NCI-H748 treated with DMSO at 0.1 percent for 48 hours (cell line): ENCODE measurements around the gene ELMO3.

Experiments
- DNase-seq: peaks from one replicate; lab custom pipeline; 2025; lab: John Stamatoyannopoulos, UW

Gene ELMO3, protein sequence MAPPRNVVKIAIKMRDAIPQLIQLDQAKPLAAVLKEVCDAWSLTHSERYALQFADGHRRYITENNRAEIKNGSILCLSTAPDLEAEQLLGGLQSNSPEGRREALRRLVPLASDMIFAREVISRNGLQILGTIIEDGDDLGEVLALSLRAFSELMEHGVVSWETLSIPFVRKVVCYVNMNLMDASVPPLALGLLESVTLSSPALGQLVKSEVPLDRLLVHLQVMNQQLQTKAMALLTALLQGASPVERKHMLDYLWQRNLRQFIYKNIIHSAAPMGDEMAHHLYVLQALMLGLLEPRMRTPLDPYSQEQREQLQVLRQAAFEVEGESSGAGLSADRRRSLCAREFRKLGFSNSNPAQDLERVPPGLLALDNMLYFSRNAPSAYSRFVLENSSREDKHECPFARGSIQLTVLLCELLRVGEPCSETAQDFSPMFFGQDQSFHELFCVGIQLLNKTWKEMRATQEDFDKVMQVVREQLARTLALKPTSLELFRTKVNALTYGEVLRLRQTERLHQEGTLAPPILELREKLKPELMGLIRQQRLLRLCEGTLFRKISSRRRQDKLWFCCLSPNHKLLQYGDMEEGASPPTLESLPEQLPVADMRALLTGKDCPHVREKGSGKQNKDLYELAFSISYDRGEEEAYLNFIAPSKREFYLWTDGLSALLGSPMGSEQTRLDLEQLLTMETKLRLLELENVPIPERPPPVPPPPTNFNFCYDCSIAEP

DNA sequence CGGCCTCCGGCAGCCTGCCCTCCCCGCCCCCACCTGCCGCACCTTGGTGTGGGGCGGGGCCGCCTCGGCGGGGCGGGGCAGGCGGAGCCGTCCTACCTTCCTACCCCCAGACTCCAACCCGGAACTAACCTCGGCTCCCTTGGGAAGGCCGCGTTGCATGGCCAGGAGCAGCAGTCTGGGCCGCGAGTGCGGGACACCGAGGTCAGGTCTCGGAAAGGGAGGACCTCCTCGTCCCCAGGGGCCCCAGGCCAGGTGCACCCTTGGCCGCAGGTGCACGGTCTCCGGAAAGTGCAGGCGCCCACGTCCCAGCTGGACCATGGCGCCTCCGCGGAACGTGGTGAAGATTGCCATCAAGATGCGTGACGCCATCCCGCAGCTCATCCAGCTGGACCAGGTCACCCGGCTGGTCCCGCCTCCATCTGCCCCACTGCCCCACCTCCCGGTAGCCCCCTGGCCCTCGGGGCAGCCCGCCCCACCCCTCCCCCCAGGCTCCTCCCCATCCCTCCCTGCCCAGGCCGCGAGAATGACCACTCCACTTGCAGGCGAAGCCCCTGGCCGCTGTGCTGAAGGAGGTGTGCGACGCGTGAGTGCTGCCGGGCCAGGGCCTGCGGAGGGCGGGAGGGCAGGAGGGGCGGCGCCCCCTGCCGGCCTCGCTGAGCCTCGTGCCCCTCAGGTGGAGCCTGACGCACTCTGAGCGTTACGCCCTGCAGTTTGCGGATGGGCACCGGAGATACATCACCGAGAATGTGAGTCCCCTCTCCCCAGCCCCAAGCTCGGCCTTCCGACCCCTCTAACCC lies at the start of gene ELMO3:
ELMO3 (plus strand) TSS at position 121 of the 797 bp plus-strand sequence; CDS start at position 317, 196 bp downstream.
- DNase-seq: peak; percentile 43

- DNase-seq: no peak
Measured at GRCh38 chr16:67149276-67150046, 49.5 kb upstream of the ELMO3 start.

- DNase-seq: no peak
Measured at GRCh38 chr16:67150047-67150832, 48.7 kb upstream of the ELMO3 start.

GRCh38 chr16:67150833-67151396 lies 48.0 kb upstream of the ELMO3 start, which contains the start of gene B3GNT9:
B3GNT9 (minus strand) TSS chr16:67150998; CDS start chr16:67150485, 513 bp downstream.
- DNase-seq: no peak

DNA sequence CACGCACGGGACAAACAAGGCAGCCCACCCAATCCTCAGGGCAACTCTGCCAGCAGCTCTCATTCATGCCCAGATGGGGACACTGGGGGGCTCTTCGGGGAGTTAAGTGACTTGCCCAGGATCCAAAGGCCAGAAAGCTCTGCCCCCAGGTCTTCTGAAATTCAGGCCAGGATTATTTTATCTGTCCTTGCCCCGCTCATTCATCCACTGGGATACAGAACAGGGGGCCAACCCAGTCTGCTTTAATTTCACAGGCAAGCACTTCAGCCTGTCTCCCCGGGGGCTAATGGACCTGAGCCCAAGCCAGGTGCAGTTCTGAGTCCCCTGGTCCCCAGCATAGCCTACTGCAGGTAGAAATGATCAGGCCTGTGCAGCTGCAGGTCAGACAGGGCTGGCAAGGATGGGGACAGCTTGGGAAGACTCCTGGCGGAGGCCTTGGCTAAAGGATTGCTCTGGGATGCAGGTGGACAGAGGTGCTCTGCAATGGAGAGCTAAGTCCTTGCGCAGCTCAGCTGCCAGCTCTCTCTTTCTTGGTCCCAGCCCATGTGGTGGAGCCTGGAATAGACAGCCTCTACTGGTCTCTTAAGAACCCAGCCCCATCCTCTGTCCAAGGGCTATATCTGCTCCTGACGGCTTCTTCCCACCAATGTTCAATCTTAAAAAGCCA lies 47.4 kb upstream of the ELMO3 start:
- no peak for DNase-seq

DNA sequence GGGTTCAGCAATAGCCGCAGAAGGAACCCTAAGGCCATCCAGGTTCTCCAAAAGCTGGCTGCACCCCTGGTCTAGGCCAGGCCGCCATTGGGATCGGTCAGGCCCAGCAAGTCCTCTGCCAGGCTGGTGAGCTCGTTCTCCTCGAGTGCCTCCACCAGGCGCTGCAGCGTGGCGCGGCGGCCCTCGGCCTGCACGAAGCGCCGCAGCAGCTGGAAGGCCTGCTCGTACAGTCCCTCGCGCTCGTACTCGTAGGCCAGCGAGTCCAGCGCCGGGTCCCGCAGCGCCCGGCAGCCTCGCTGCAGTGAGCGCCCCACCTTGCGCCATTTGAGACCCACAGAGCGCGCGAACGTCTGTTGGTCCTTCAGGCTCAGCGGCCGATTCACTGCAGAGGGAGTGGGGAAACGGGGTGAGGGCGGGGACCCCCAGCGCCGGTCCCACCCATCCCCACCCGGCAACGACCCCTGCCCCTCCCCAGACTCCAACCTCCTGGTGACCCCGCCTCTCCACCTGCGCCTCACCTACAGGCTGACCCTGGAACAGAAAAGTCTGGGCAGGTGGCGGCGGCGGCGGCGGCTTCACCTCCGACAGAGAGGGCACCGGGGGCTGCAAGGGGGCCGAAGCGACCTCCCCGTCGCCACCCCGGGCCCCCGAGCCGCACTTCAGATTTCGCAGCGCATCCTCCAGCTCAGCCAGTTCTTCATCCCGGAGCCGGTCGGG lies 44.2 kb upstream of the ELMO3 start:
- DNase-seq: no peak

DNA sequence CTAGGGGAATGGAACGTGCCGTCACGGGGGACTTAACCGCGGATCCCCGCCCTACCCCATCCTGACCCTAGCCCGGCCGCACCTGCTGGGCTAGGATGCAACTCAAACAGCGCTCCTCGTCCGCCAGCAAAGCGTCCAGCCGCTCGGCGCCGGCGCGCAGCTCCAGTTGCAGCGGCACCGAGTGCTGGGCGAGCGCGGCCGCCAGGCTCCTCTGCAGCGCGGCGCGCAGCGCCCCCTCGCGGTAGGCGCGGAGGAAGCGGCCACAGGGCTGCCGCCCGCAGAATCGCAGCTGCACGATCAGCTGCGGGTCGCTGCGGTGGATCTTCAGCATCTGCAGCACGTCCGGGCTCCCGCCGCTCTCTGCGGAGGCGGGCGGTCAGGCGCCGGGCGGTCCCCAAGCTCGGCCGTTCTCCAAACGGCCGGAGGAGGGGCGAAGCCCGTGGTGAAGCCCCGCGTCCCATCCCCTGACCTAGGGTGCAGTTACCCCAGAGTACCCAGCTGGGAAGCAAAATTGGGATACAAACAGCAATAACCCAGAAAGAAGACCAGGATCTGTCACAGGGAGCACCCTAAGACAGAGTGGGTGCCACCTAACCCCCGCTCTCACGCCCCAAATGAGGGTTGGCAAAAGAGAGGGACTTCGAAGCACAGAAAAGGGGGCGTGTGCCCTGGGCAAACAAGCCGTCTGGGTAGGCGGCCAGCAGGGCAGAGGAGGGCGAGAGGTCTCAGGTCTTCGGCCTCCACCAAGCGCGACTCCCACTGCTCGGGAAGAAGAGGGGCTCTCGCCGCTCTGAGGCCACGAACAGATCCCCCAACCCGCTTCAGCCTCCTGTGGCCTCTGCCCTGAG lies 43.4 kb upstream of the ELMO3 start:
- DNase-seq: peak; percentile 33

DNA sequence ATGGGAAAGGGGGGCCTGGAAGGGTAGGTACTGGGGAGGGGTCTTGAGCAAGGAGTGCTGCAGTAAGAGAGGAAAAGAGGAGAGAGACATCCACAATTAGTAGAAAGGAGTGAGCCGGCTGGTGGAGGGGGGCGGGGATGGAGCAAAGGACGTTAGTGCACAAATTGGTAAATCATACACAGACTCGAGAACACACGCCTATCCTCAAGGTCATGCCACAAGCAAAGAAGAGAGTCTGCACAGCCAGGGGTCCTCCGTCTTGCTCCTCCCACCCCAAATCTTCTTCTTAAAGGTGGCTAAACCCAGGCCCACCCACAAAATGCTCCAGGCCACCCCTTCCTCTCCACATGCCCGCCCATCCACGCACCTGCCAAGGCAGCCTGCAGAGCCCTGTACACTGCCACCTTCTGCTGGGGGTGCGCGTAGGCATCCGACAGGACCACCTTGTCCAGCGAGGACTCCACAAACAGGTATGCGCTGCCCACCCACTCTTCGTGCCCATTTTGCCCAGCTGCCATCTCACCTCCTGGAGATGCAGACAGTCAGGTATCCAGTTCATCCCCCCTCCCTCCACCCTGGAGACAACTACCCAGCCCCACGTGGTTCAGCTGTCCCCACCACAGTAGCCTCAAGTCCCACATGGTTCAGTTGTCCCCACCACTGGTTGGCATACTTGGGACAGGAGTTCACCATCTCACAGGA lies 42.6 kb upstream of the ELMO3 start:
- DNase-seq: no peak

GRCh38 chr16:67157106-67157748 lies 41.7 kb upstream of the ELMO3 start:
- no peak for DNase-seq

DNA sequence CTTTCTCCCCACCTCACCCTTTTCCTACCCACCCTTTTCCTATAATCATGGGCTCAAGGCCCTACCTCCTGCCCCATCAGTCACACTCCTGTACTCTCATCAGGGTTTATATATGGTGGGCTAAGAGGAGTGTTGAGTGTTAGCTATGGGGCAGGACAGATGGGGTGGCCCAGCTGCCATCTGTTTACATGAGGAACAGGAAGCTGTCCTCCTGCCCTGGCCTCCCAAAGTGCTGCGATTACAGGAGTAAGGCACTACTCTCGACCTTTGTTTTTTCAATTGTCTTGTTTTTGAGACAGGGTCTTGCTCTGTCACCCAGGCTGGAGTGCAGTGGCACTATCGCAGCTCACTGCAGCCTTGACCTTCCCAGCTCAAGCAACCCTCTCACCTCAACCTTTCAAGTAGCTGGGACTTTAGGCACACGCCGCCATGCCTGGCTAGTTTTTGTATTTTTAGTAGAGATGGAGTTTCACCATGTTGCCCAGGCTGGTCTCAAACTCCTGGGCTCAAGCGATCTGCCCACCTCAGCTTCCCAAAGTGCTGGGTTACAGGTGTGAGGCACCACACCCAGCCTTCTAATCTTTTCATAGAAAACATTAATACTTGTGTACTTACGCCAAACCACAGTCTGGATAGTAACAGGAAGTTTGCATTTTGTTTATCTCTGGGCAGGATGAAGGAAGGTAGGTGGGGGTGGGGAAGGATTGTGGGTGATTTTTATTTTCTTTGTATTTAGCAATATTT lies 40.9 kb upstream of the ELMO3 start:
- no peak for DNase-seq

DNA sequence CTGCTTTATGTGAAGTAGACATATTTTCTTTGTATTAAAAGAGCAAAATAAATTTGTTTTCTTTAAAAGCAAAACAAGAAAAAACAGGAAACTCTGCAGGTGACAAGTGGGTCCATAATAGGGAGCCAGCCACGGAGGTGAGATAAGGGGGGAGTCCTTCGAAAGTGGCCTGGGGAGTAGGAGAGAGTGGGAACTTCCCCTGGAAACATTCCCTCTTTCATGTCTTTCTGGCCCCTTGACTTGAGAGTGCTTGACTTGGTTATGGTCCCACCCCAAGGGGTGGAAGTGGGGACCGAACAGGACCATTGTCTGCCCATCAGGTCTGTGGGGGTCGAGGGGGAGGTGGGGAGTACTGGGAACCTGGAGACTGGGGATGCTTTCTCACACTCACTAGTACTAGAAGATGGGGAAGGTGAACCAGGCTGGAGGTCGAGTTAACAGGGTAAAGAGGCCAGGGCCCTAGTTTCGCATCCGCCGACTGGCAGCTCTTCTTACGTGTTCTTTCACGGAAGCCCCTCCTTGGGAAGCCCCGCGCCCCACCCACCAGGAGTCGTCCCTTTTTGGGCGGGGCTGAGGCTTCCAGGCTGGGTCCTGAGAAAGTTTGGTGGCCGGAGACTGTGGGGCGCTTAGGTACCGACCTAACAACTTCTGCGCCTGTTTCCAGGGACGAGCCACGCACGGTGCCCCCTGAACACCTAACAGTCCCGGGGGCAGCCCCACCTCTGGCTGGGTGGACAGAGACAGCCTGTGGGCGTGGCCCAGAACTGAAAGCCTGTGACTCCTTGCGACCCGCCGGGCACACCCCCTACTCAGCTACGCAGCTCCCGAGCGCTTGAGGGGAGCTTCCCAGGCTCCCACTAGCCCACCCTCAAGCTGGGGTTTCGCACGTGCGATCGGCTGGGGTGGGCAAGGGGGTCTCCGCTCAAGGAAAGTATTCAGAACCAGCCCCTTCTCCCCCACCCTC lies 40.0 kb upstream of the ELMO3 start:
- no peak for DNase-seq

DNA sequence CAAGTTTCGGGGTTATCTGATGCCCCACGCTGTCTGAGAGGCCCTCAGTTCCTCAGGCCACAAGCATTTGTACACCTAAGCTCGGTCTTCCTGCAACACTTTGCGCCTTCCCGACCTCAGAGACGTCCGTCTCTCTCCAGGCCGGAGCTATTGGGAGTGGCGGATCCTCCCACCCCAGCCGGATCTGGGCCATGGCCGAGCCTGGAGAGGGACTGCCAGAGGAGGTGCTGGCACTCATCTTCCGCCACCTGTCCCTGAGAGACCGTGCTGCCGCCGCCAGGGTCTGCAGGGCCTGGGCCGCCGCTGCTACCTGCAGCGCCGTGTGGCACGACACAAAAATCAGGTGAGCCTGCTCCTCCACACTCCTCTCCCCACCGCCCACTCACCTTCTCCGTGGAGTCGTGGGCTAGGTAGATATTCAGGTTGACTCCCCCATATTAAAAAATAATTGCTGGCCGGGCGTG lies 37.3 kb upstream of the ELMO3 start:
- DNase-seq: no peak

DNA sequence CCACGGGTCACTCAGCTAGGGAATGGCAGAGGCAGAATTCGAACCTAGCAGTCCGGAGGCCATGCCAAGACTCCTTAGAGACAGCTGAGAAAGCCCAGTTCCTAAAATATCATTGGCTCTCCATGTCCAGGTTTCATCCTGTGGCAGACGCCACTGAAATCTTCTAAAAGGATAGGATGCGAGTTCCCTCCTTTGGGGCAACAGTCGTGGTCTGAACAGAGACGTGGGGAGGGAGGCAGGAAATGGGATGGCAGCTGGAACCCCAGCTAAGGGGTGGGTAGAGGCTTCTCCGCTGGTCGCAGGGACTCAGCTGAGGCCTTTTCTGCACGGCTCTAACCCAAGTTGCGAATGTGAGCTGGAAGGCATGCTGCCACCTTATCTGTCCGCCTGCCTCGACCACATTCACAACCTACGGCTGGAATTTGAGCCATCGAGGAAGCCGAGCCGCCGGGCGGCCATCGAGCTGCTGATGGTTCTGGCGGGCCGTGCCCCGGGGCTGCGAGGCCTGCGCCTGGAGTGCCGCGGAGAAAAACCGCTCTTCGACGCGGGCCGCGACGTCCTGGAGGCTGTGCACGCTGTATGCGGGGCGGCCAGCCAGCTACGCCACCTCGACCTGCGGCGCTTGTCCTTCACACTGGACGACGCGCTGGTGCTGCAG lies 36.3 kb upstream of the ELMO3 start:
- no peak for DNase-seq

GRCh38 chr16:67163164-67163998 lies 35.5 kb upstream of the ELMO3 start:
- DNase-seq: peak; percentile 66
